H9 (cell line): ENCODE measurements around the gene TMOD4. TPM values are rescaled to one million over a fixed set of nuclear protein-coding genes. Genes with fewer than 3 reads are reported as not detected.

Experiments
- DNase-seq: peaks from one replicate; pipeline ENCODE4 v3.0.0-alpha.2; 2017
- H2AFZ ChIP-seq: one replicate; pipeline ENCODE4 v1.6.1; 2013; ENCODE audit warnings: mild to moderate bottlenecking, low read length, control low read depth, moderate library complexity
- H2AK5ac ChIP-seq: 2 replicates; pipeline ENCODE4 v1.6.1; 2013; ENCODE audit warnings: low read length, control low read depth, mixed read lengths; ENCODE audit not compliant: insufficient read length
- H2BK120ac ChIP-seq: one replicate; pipeline ENCODE4 v1.6.1; 2013; ENCODE audit warnings: low read depth, mild to moderate bottlenecking, low read length, control low read depth, inconsistent platforms; ENCODE audit not compliant: poor library complexity, severe bottlenecking
- H2BK12ac ChIP-seq: 2 replicates; pipeline ENCODE4 v1.6.1; 2013; ENCODE audit warnings: low read length, control low read depth, mixed read lengths, low read depth; ENCODE audit not compliant: insufficient read length
- H2BK15ac ChIP-seq: 2 replicates; pipeline ENCODE4 v1.6.1; 2013; ENCODE audit warnings: low read depth, low read length, control low read depth
- H2BK20ac ChIP-seq: one replicate; pipeline ENCODE4 v1.6.1; 2013; ENCODE audit warnings: low read depth, mild to moderate bottlenecking, low read length, control low read depth, inconsistent platforms; ENCODE audit not compliant: poor library complexity, severe bottlenecking
- H2BK5ac ChIP-seq: 2 replicates; pipeline ENCODE4 v1.6.1; 2013; ENCODE audit warnings: low read length, control low read depth, mixed read lengths; ENCODE audit not compliant: insufficient read length
- H3K14ac ChIP-seq: 2 replicates; pipeline ENCODE4 v1.6.1; 2013; ENCODE audit warnings: low read length, control low read depth; ENCODE audit not compliant: insufficient read depth
- H3K18ac ChIP-seq: 2 replicates; pipeline ENCODE4 v1.6.1; 2013; ENCODE audit warnings: low read depth, mild to moderate bottlenecking, mixed read lengths, low read length, control low read depth; ENCODE audit not compliant: insufficient read length
- H3K23ac ChIP-seq: 2 replicates; pipeline ENCODE4 v1.6.1; 2013; ENCODE audit warnings: low read length, control low read depth, mixed read lengths, low read depth; ENCODE audit not compliant: insufficient read length
- H3K23me2 ChIP-seq: 2 replicates; pipeline ENCODE4 v1.6.1; 2013; ENCODE audit warnings: low read depth, mild to moderate bottlenecking, mixed read lengths, low read length, control low read depth; ENCODE audit not compliant: insufficient read length, poor library complexity, severe bottlenecking
- H3K27ac ChIP-seq: 2 replicates; pipeline ENCODE4 v1.5.1; 2013; ENCODE audit warnings: low read length, control low read depth, mixed read lengths, low read depth; ENCODE audit not compliant: insufficient read length
- H3K27me3 ChIP-seq: 2 replicates; pipeline ENCODE4 v1.6.1; 2013; ENCODE audit warnings: low read length, control low read depth, inconsistent platforms; ENCODE audit not compliant: insufficient read depth
- H3K4ac ChIP-seq: 2 replicates; pipeline ENCODE4 v1.6.1; 2013; ENCODE audit warnings: low read depth, mild to moderate bottlenecking, control low read depth, inconsistent platforms, low read length, moderate library complexity
- H3K4me1 ChIP-seq: 2 replicates; pipeline ENCODE4 v1.6.1; 2013; ENCODE audit warnings: low read length, control low read depth, inconsistent platforms; ENCODE audit not compliant: insufficient read depth
- H3K4me2 ChIP-seq: 2 replicates; pipeline ENCODE4 v1.6.1; 2013; ENCODE audit warnings: low read length, control low read depth, mixed read lengths; ENCODE audit not compliant: insufficient read length, insufficient read depth
- H3K56ac ChIP-seq: 2 replicates; pipeline ENCODE4 v1.6.1; 2013; ENCODE audit warnings: low read depth, mild to moderate bottlenecking, mixed read lengths, low read length, control low read depth; ENCODE audit not compliant: insufficient read length
- H3K79me1 ChIP-seq: 2 replicates; pipeline ENCODE4 v1.6.1; 2013; ENCODE audit warnings: low read depth, mild to moderate bottlenecking, moderate library complexity, low read length, control low read depth, inconsistent platforms; ENCODE audit not compliant: insufficient read depth, poor library complexity, severe bottlenecking
- H3K79me2 ChIP-seq: 2 replicates; pipeline ENCODE4 v1.6.1; 2013; ENCODE audit warnings: low read length, control low read depth, inconsistent platforms; ENCODE audit not compliant: insufficient read depth
- H3K9ac ChIP-seq: 2 replicates; pipeline ENCODE4 v1.6.1; 2013; ENCODE audit warnings: low read length, control low read depth, mixed read lengths; ENCODE audit not compliant: insufficient read length; ENCODE audit errors: extremely low read depth
- H3K9me3 ChIP-seq: one replicate; pipeline ENCODE4 v1.6.1; 2013; ENCODE audit warnings: low read depth, low read length, inconsistent platforms; ENCODE audit not compliant: control insufficient read depth
- H3T11ph ChIP-seq: one replicate; pipeline ENCODE4 v1.6.1; 2013; ENCODE audit warnings: mild to moderate bottlenecking, low read length, control low read depth, inconsistent platforms
- H4K20me1 ChIP-seq: one replicate; pipeline ENCODE4 v1.6.1; 2013; ENCODE audit not compliant: control insufficient read depth, insufficient read length, insufficient read depth
- H4K5ac ChIP-seq: 2 replicates; pipeline ENCODE4 v1.6.1; 2013; ENCODE audit warnings: low read depth, mild to moderate bottlenecking, mixed read lengths, low read length, control low read depth; ENCODE audit not compliant: insufficient read length
- H4K8ac ChIP-seq: replicated peaks from 2 replicates; pipeline ENCODE4 v1.6.1; 2013; ENCODE audit warnings: low read length, control low read depth, mixed read lengths, low read depth; ENCODE audit not compliant: insufficient read length
- H4K91ac ChIP-seq: 2 replicates; pipeline ENCODE4 v1.6.1; 2013; ENCODE audit warnings: low read depth, mild to moderate bottlenecking, moderate library complexity, mixed read lengths, low read length, control low read depth; ENCODE audit not compliant: insufficient read length
- H3K27ac Mint-ChIP-seq, 3 experiments: 2 replicates in 2 of 3; 3 replicates in 1 of 3; pipeline ENCODE4 v1.8.0; 2020 to 2021; ENCODE audit warnings: mixed read lengths in 3 of 3, mild to moderate bottlenecking in 1 of 3, moderate library complexity in 1 of 3
- H3K27me3 Mint-ChIP-seq: 2 replicates; pipeline ENCODE4 v1.8.0; 2021; ENCODE audit warnings: low read depth, mild to moderate bottlenecking, moderate library complexity, mixed read lengths
- H3K36me3 Mint-ChIP-seq, 3 experiments: 2 replicates in 2 of 3; 3 replicates in 1 of 3; pipeline ENCODE4 v1.8.0; 2020 to 2021; ENCODE audit warnings: low read depth in 3 of 3, mixed read lengths in 3 of 3; ENCODE audit not compliant: insufficient read depth in 1 of 3
- H3K4me1 Mint-ChIP-seq, 2 experiments: 2 replicates each; pipeline ENCODE4 v1.8.0; 2020; ENCODE audit warnings: mixed read lengths in 2 of 2
- H3K4me3 Mint-ChIP-seq, 2 experiments: 2 replicates in 1 of 2; 3 replicates in 1 of 2; pipeline ENCODE4 v1.8.0; 2020 to 2021; ENCODE audit warnings: mild to moderate bottlenecking in 2 of 2, mixed read lengths in 2 of 2, moderate library complexity in 1 of 2
- H3K9me3 Mint-ChIP-seq, 2 experiments: 2 replicates in 1 of 2; 3 replicates in 1 of 2; pipeline ENCODE4 v1.8.0; 2020; ENCODE audit warnings: mild to moderate bottlenecking in 2 of 2, mixed read lengths in 2 of 2, moderate library complexity in 1 of 2
- WGBS: extraction: QIAGEN DNeasy Blood & Tissue Kit; methylation state at CpG from one replicate; pipeline ENCODE4 v1.1.7; 2013; ENCODE audit warnings: missing lambda C conversion rate, low lambda C conversion rate, mixed read lengths; ENCODE audit not compliant: insufficient read length; ENCODE audit errors: extremely low coverage; 5-methylcytosine and 5-hydroxymethylcytosine counted together
- total RNA-seq: library from RNA; stranded (reverse); gene quantifications from 2 replicates; pipeline ENCODE4 v1.2.1, GENCODE V29; 2021
- TF ChIP-seq, protein P1 (sequence below): fragments of 200-600 bp; sonication (generic); conservative IDR thresholded peaks from 3 replicates; pipeline ENCODE4 v1.8.0; 2021; ENCODE audit warnings: antibody characterized with exemption, mild to moderate bottlenecking

Gene TMOD4
- total RNA-seq, 1 experiment from 2014 or later = 0.42 TPM

- no peak overlapping the region for H3K56ac ChIP-seq
- no peaks in the 10 kb centered on the region for H4K20me1 ChIP-seq
- no peak overlapping the region for H4K5ac ChIP-seq
- H3T11ph ChIP-seq = no peak overlapping the region
- peaks cover 15% of the 10 kb centered on the region for H3K23me2 ChIP-seq
- H3K27me3 Mint-ChIP-seq = peaks cover 12% of the 10 kb centered on the region
- H3K4me1 ChIP-seq = no peaks in the 10 kb centered on the region
- H2BK15ac ChIP-seq = no peak overlapping the region
- H2BK5ac ChIP-seq = no peak overlapping the region
- no peak overlapping the region for H2AK5ac ChIP-seq
- no peak overlapping the region for H3K27ac ChIP-seq
- peaks cover 12 to 35% (median 30%) of the 10 kb centered on the region in 3 experiments for H3K36me3 Mint-ChIP-seq
- H2BK12ac ChIP-seq = no peak overlapping the region
- TF ChIP-seq, protein P1, sequence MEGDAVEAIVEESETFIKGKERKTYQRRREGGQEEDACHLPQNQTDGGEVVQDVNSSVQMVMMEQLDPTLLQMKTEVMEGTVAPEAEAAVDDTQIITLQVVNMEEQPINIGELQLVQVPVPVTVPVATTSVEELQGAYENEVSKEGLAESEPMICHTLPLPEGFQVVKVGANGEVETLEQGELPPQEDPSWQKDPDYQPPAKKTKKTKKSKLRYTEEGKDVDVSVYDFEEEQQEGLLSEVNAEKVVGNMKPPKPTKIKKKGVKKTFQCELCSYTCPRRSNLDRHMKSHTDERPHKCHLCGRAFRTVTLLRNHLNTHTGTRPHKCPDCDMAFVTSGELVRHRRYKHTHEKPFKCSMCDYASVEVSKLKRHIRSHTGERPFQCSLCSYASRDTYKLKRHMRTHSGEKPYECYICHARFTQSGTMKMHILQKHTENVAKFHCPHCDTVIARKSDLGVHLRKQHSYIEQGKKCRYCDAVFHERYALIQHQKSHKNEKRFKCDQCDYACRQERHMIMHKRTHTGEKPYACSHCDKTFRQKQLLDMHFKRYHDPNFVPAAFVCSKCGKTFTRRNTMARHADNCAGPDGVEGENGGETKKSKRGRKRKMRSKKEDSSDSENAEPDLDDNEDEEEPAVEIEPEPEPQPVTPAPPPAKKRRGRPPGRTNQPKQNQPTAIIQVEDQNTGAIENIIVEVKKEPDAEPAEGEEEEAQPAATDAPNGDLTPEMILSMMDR = no peak
- H3K4me3 Mint-ChIP-seq = peak overlapping the region; percentile 62 to 76
- DNase-seq = no peak
- H3K27me3 ChIP-seq = no peaks in the 10 kb centered on the region; the same call in 1 of the 2 replicates
- H4K8ac ChIP-seq = no peak overlapping the region
- H2BK20ac ChIP-seq = no peak overlapping the region
- H3K18ac ChIP-seq = no peak overlapping the region
- no peaks in the 10 kb centered on the region for H3K79me2 ChIP-seq
- no peak overlapping the region for H3K23ac ChIP-seq
- no CpG with 5 or more reads among the region's 74 CpGs for WGBS
- no peak overlapping the region for H4K91ac ChIP-seq
- no peak overlapping the region for H2BK120ac ChIP-seq
- H3K14ac ChIP-seq = 0 out of 2 replicates have a peak overlapping the region, but pooled peaks have one; percentile 51
- no peak overlapping the region for H3K27ac Mint-ChIP-seq
- H3K4ac ChIP-seq = no peak overlapping the region
- no peaks in the 10 kb centered on the region for H3K9me3 Mint-ChIP-seq
- no peak overlapping the region for H2AFZ ChIP-seq
- no peaks in the 10 kb centered on the region for H3K79me1 ChIP-seq
- peak overlapping the region; percentile 53 for H3K4me2 ChIP-seq
- no peaks in the 10 kb centered on the region for H3K9me3 ChIP-seq
- no peak overlapping the region for H3K9ac ChIP-seq
- peaks cover 14 to 25% of the 10 kb centered on the region in 2 experiments for H3K4me1 Mint-ChIP-seq
Observed at GRCh38 chr1:151132335-151133017, 43.3 kb downstream of the TMOD4 start.
